HCT116 (cell line): ENCODE data around the gene MS4A4E. TPM values are rescaled to one million over a fixed set of nuclear protein-coding genes. Genes with fewer than 3 reads are reported as not detected.

Experiments used
- ATAC-seq: fragments of 200-7000 bp; cut with Tn5 transposase; 2 replicates; pipeline ENCODE4 v1.9.1; 2020; ENCODE audit warnings: mild to moderate bottlenecking, moderate library complexity
- BruUV-seq: library from RNA; stranded (reverse); fragments of 400-500 nt; replicated peaks from 2 replicates; lab custom pipeline; 2021; lab: Mats Ljungman, UMichigan
- CTCF ChIA-PET: fragments of 300-600 bp; sonication (Branson Sonifier 250); formaldehyde crosslinking; loops from one replicate; lab custom pipeline; 2021; ENCODE audit warnings: antibody characterized with exemption; lab: Charles Lee
- POLR2A ChIA-PET: fragments of 300-600, 350-600 bp; sonication (Branson Sonifier 250); formaldehyde crosslinking; loops from one replicate; lab custom pipeline; 2021; ENCODE audit warnings: antibody characterized with exemption; lab: Charles Lee
- RAD21 ChIA-PET, 2 experiments: fragments of 300-600 bp; sonication (Branson Sonifier 250); formaldehyde crosslinking; loops; one replicate each; lab custom pipeline; 2023; ENCODE audit warnings: low total read pairs in 2 of 2; ENCODE audit not compliant: uncharacterized antibody in 2 of 2, unreplicated experiment in 2 of 2, low non-redundant PET in 1 of 2; lab: Charles Lee
- DNase-seq: peaks from one replicate; pipeline ENCODE4 v3.0.0-alpha.2; 2010; ENCODE audit warnings: low read depth, low spot score
- H2AFZ ChIP-seq: fragments of 200-600 bp; shearing (Covaris generic), sonication (generic); 2 replicates; pipeline ENCODE4 v1.6.1; 2017; ENCODE audit warnings: low read depth, mixed run types, mixed read lengths, antibody characterized with exemption, low read length; ENCODE audit not compliant: poor library complexity, severe bottlenecking
- H3K27ac ChIP-seq: 2 replicates; pipeline ENCODE4 v1.5.1; 2012; ENCODE audit warnings: low read depth, low read length
- H3K27me3 ChIP-seq: fragments of 200-600 bp; sonication (generic); 2 replicates; pipeline ENCODE4 v1.6.1; 2016; ENCODE audit warnings: mixed run types, low read length, mixed read lengths; ENCODE audit not compliant: insufficient read depth
- H3K36me3 ChIP-seq, 2 experiments: fragments of 200-500 bp in 1 of 2; fragments of 200-600 bp in 1 of 2; sonication (Bioruptor generic) in 1 of 2; sonication (generic) in 1 of 2; 2 replicates each; pipeline versions ENCODE4 v1.5.1 to v1.6.1; 2014 to 2016; ENCODE audit warnings: low read length in 2 of 2, inconsistent platforms in 1 of 2, mixed read lengths in 1 of 2, mixed run types in 1 of 2; ENCODE audit not compliant: insufficient read depth in 2 of 2, control insufficient read depth in 1 of 2
- H3K4me1 ChIP-seq, 2 experiments: fragments of 200-600 bp in 1 of 2; sonication (generic) in 1 of 2; 2 replicates each; pipeline versions ENCODE4 v1.5.1 to v1.6.1; 2012 to 2017; ENCODE audit warnings: low read length in 2 of 2, inconsistent platforms in 1 of 2, mild to moderate bottlenecking in 1 of 2, mixed read lengths in 1 of 2, mixed run types in 1 of 2, moderate library complexity in 1 of 2; ENCODE audit not compliant: insufficient read depth in 2 of 2, control insufficient read depth in 1 of 2
- H3K4me2 ChIP-seq: fragments of 200-600 bp; sonication (generic); 2 replicates; pipeline ENCODE4 v1.6.1; 2017; ENCODE audit warnings: mixed run types, low read length, mixed read lengths
- H3K4me3 ChIP-seq, 2 experiments: fragments of 200-600 bp in 1 of 2; sonication (generic) in 1 of 2; replicated peaks in 1 of 2; 2 replicates each; pipeline ENCODE4 v1.5.1; 2011 to 2016; ENCODE audit warnings: low read length in 2 of 2, control low read depth in 1 of 2, low read depth in 1 of 2, mild to moderate bottlenecking in 1 of 2, mixed read lengths in 1 of 2, mixed run types in 1 of 2
- H3K79me2 ChIP-seq: fragments of 200-600 bp; sonication (generic); 2 replicates; pipeline ENCODE4 v1.6.1; 2017; ENCODE audit warnings: mild to moderate bottlenecking, mixed run types, low read length, moderate library complexity, mixed read lengths; ENCODE audit not compliant: insufficient read depth
- H3K9ac ChIP-seq: fragments of 200-600 bp; sonication (generic); 2 replicates; pipeline ENCODE4 v1.6.1; 2016; ENCODE audit warnings: low read length, mixed read lengths
- H3K9me2 ChIP-seq: fragments of 200-600 bp; sonication (generic), shearing (Covaris generic); 2 replicates; pipeline ENCODE4 v1.6.1; 2017; ENCODE audit warnings: mixed run types, mild to moderate bottlenecking, moderate library complexity; ENCODE audit not compliant: insufficient read depth
- H3K9me3 ChIP-seq, 2 experiments: fragments of 200-500 bp in 1 of 2; fragments of 200-600 bp in 1 of 2; sonication (Bioruptor generic) in 1 of 2; sonication (generic) in 1 of 2; 2 replicates each; pipeline ENCODE4 v1.6.1; 2014 to 2017; ENCODE audit warnings: low read length in 2 of 2, mixed read lengths in 2 of 2, inconsistent platforms in 1 of 2, low read depth in 1 of 2, mild to moderate bottlenecking in 1 of 2, mixed run types in 1 of 2, moderate library complexity in 1 of 2; ENCODE audit not compliant: control insufficient read depth in 1 of 2, insufficient read depth in 1 of 2
- H4K20me1 ChIP-seq: fragments of 200-600 bp; sonication (generic), shearing (Covaris generic); 2 replicates; pipeline ENCODE4 v1.6.1; 2017; ENCODE audit warnings: mixed run types, mild to moderate bottlenecking, moderate library complexity; ENCODE audit not compliant: insufficient read depth
- CBX3 ChIP-seq: IDR thresholded peaks from 2 replicates; pipeline ENCODE4 v1.6.1; 2012; ENCODE audit warnings: low read depth
- CEBPB ChIP-seq: IDR thresholded peaks from 2 replicates; pipeline ENCODE4 v1.6.1; 2012; ENCODE audit warnings: low read depth
- CTCF ChIP-seq, 3 experiments: fragments of 200-600 bp in 1 of 3; sonication (generic) in 1 of 3; IDR thresholded peaks in 2 of 3; conservative IDR thresholded peaks in 1 of 3; 2 replicates each; pipeline ENCODE4 v1.5.1; 2012 to 2017; ENCODE audit warnings: low read depth in 2 of 3, low read length in 2 of 3, antibody characterized with exemption in 1 of 3, borderline replicate concordance in 1 of 3, control low read depth in 1 of 3, mild to moderate bottlenecking in 1 of 3, mixed read lengths in 1 of 3, mixed run types in 1 of 3, moderate library complexity in 1 of 3; ENCODE audit not compliant: insufficient read depth in 1 of 3
- EGR1 ChIP-seq: IDR thresholded peaks from 2 replicates; pipeline ENCODE4 v1.6.1; 2012; ENCODE audit warnings: low read depth
- ELF1 ChIP-seq: IDR thresholded peaks from 2 replicates; pipeline ENCODE4 v1.6.1; 2012; ENCODE audit warnings: low read depth, borderline replicate concordance
- EZH2 ChIP-seq: fragments of 200-600 bp; sonication (generic); IDR thresholded peaks from 2 replicates; pipeline ENCODE4 v1.6.1; 2017; ENCODE audit warnings: antibody characterized with exemption, mixed run types
- EZH2phosphoT487 ChIP-seq: fragments of 200-600 bp; IDR thresholded peaks from 2 replicates; pipeline ENCODE4 v1.6.1; 2018; ENCODE audit warnings: antibody characterized with exemption, borderline replicate concordance
- FOSL1 ChIP-seq: IDR thresholded peaks from 2 replicates; pipeline ENCODE4 v1.6.1; 2012; ENCODE audit warnings: low read depth
- JUND ChIP-seq: IDR thresholded peaks from 2 replicates; pipeline ENCODE4 v1.6.1; 2012
- MAX ChIP-seq: IDR thresholded peaks from 2 replicates; pipeline ENCODE4 v1.6.1; 2012
- POLR2A ChIP-seq: IDR thresholded peaks from 2 replicates; pipeline ENCODE4 v1.7.0; 2011; ENCODE audit warnings: borderline replicate concordance; ENCODE audit not compliant: insufficient read depth, insufficient read length; ENCODE audit errors: extremely low read depth
- POLR2AphosphoS5 ChIP-seq: IDR thresholded peaks from 2 replicates; pipeline ENCODE4 v1.6.1; 2011; ENCODE audit warnings: mild to moderate bottlenecking, low read depth, low read length, moderate library complexity
- RAD21 ChIP-seq: IDR thresholded peaks from 2 replicates; pipeline ENCODE4 v1.6.1; 2012; ENCODE audit warnings: low read depth, mild to moderate bottlenecking
- SIN3A ChIP-seq: IDR thresholded peaks from 2 replicates; pipeline ENCODE4 v1.6.1; 2012; ENCODE audit warnings: low read depth
- SRF ChIP-seq: IDR thresholded peaks from 2 replicates; pipeline ENCODE4 v1.6.1; 2012; ENCODE audit warnings: low read depth
- TCF7L2 ChIP-seq: IDR thresholded peaks from 2 replicates; pipeline ENCODE4 v1.7.0; 2011; ENCODE audit warnings: borderline replicate concordance, inconsistent platforms; ENCODE audit not compliant: insufficient read depth, insufficient read length; ENCODE audit errors: extremely low read depth
- YY1 ChIP-seq: IDR thresholded peaks from 2 replicates; pipeline ENCODE4 v1.6.1; 2011; ENCODE audit warnings: low read length, low read depth, moderate library complexity, mild to moderate bottlenecking; ENCODE audit not compliant: insufficient replicate concordance; ENCODE audit errors: extremely low read depth
- ZFX ChIP-seq: fragments of 450-650 bp; IDR thresholded peaks from 2 replicates; pipeline ENCODE4 v1.6.1; 2017
- ZNF274 ChIP-seq: fragments of 200-500 bp; sonication (Bioruptor generic); IDR thresholded peaks from 2 replicates; pipeline ENCODE4 v1.6.1; 2014; ENCODE audit warnings: mild to moderate bottlenecking, low read depth, low read length, inconsistent platforms
- intact Hi-C: fragments of 100-400 bp; cut with micrococcal nuclease; formaldehyde crosslinking; loops from 2 replicates; pipeline ENCODE4 v1.10.0; 2022
- total RNA-seq: library from RNA; stranded (reverse); gene quantifications from one replicate; pipeline ENCODE4 v1.2.1, GENCODE V29; 2021; ENCODE audit not compliant: unreplicated experiment
- TF ChIP-seq, protein P1 (sequence below): IDR thresholded peaks from 2 replicates; pipeline ENCODE4 v1.6.1; 2011; ENCODE audit warnings: mild to moderate bottlenecking, low read length, moderate library complexity; ENCODE audit not compliant: insufficient replicate concordance; ENCODE audit errors: extremely low read depth

Gene MS4A4E
- total RNA-seq, 1 experiment from 2014 or later: not detected

- Histone ChIP-seq H3K9ac (no peak overlapping the region), H2AFZ (no peak overlapping the region), H3K36me3 (no peaks in the 10 kb centered on the region), H3K9me2 (no peaks in the 10 kb centered on the region; the same call in 1 of the 2 replicates), H3K4me3 (no peak overlapping the region), H3K79me2 (no peaks in the 10 kb centered on the region), H3K9me3 (no peaks in the 10 kb centered on the region), H3K4me1 (no peaks in the 10 kb centered on the region), H3K27ac (no peak overlapping the region), H4K20me1 (no peaks in the 10 kb centered on the region), H3K4me2 (no peak overlapping the region), H3K27me3 (no peaks in the 10 kb centered on the region)
- BruUV-seq: no TSS peak
- no peak for ATAC-seq
- ChIA-PET POLR2A (no interaction called here), CTCF (no interaction called here), RAD21 (no interaction called here)
- DNase-seq: no peak
- intact Hi-C loops: no loop called here
- TF ChIP-seq EGR1 (no peak), JUND (no peak), YY1 (no peak), POLR2A (no peak), FOSL1 (no peak), POLR2AphosphoS5 (no peak), ZFX (no peak), ZNF274 (no peak), CBX3 (no peak), SIN3A (no peak), ELF1 (no peak), MAX (no peak), EZH2phosphoT487 (no peak), SRF (no peak), CEBPB (no peak), CTCF (IDR thresholded peaks at IDR 0.05 in 2 of 3, conservative IDR thresholded peaks at IDR 0.05 in 1 of 3; ENCODE audit: borderline replicate concordance in 1 of 3, insufficient read depth in 1 of 3, low read depth in 2 of 3, low read length in 2 of 3) (no peak), EZH2 (no peak), TCF7L2 (no peak), RAD21 (no peak)
- TF ChIP-seq, protein P1, sequence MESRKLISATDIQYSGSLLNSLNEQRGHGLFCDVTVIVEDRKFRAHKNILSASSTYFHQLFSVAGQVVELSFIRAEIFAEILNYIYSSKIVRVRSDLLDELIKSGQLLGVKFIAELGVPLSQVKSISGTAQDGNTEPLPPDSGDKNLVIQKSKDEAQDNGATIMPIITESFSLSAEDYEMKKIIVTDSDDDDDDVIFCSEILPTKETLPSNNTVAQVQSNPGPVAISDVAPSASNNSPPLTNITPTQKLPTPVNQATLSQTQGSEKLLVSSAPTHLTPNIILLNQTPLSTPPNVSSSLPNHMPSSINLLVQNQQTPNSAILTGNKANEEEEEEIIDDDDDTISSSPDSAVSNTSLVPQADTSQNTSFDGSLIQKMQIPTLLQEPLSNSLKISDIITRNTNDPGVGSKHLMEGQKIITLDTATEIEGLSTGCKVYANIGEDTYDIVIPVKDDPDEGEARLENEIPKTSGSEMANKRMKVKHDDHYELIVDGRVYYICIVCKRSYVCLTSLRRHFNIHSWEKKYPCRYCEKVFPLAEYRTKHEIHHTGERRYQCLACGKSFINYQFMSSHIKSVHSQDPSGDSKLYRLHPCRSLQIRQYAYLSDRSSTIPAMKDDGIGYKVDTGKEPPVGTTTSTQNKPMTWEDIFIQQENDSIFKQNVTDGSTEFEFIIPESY: no peak
Measured at GRCh38 chr11:60211206-60211605, 31.7 kb downstream of the MS4A4E start.
